ENCODE data around the gene RRP1B. TPM values are rescaled to one million over a fixed set of nuclear protein-coding genes. Genes with fewer than 3 reads are reported as not detected.

The RRP1B gene
- total and polyA plus RNA-seq, 2 of the 13 experiments (the other 11 are each of a cell fraction or from before 2014, with no cell fraction given): 16.3 to 46.2 TPM

DNA sequence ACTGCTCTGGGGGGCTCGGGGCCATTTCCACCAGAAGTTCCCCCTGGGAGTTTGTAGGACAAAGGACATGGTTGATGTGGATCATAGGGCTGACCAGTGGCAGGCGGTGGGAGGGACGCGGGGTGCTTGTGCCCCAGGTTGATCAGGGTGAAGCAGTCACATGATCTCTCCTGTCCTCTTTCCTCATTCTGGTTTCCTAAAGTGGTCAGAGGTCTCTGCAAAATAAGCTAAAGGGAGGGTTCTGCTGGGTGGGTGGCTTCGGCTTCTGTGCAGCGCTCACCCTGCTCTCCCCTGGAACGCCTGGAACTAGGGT is 68.8 kb downstream of the RRP1B start (continued):
- TF ChIP-seq ZNF772 (CRISPR knock-in tag; IDR thresholded peaks at IDR 0.05): no peak
- peak; percentile 62; the same call in 1 of the 2 replicates for TF ChIP-seq NAIF1 (CRISPR knock-in tag; IDR thresholded peaks at IDR 0.05; ENCODE audit: borderline replicate concordance)
- TF ChIP-seq, protein P1, sequence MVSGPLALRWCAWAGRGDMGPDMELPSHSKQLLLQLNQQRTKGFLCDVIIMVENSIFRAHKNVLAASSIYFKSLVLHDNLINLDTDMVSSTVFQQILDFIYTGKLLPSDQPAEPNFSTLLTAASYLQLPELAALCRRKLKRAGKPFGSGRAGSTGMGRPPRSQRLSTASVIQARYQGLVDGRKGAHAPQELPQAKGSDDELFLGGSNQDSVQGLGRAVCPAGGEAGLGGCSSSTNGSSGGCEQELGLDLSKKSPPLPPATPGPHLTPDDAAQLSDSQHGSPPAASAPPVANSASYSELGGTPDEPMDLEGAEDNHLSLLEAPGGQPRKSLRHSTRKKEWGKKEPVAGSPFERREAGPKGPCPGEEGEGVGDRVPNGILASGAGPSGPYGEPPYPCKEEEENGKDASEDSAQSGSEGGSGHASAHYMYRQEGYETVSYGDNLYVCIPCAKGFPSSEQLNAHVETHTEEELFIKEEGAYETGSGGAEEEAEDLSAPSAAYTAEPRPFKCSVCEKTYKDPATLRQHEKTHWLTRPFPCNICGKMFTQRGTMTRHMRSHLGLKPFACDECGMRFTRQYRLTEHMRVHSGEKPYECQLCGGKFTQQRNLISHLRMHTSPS (CRISPR knock-in tag; IDR thresholded peaks at IDR 0.05; ENCODE audit: low read depth): no peak; the same call in 1 of the 2 replicates
- TF ChIP-seq, protein P2, sequence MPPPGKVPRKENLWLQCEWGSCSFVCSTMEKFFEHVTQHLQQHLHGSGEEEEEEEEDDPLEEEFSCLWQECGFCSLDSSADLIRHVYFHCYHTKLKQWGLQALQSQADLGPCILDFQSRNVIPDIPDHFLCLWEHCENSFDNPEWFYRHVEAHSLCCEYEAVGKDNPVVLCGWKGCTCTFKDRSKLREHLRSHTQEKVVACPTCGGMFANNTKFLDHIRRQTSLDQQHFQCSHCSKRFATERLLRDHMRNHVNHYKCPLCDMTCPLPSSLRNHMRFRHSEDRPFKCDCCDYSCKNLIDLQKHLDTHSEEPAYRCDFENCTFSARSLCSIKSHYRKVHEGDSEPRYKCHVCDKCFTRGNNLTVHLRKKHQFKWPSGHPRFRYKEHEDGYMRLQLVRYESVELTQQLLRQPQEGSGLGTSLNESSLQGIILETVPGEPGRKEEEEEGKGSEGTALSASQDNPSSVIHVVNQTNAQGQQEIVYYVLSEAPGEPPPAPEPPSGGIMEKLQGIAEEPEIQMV (CRISPR knock-in tag; IDR thresholded peaks at IDR 0.05; ENCODE audit: low read depth): no peak
- no peak for TF ChIP-seq DNMT1 (CRISPR knock-in tag; IDR thresholded peaks at IDR 0.05)
- TF ChIP-seq EHMT2 (IDR thresholded peaks at IDR 0.05; ENCODE audit: borderline replicate concordance, low read depth, low read length): no peak
- TF ChIP-seq ZSCAN29 (CRISPR knock-in tag; conservative IDR thresholded peaks at IDR 0.05): no peak
- no peak for TF ChIP-seq HMG20B (CRISPR knock-in tag; conservative IDR thresholded peaks at IDR 0.05)
- TF ChIP-seq NFRKB (IDR thresholded peaks at IDR 0.05): no peak
- no peak for TF ChIP-seq RBM39 (IDR thresholded peaks at IDR 0.05; ENCODE audit: low read depth, low read length, poor library complexity, severe bottlenecking)
- TF ChIP-seq, protein P3, sequence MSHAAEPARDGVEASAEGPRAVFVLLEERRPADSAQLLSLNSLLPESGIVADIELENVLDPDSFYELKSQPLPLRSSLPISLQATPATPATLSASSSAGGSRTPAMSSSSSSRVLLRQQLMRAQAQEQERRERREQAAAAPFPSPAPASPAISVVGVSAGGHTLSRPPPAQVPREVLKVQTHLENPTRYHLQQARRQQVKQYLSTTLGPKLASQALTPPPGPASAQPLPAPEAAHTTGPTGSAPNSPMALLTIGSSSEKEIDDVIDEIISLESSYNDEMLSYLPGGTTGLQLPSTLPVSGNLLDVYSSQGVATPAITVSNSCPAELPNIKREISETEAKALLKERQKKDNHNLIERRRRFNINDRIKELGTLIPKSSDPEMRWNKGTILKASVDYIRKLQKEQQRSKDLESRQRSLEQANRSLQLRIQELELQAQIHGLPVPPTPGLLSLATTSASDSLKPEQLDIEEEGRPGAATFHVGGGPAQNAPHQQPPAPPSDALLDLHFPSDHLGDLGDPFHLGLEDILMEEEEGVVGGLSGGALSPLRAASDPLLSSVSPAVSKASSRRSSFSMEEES (CRISPR knock-in tag; IDR thresholded peaks at IDR 0.05): no peak
- TF ChIP-seq ZNF317 (CRISPR knock-in tag; IDR thresholded peaks at IDR 0.05): no peak
- TF ChIP-seq MIER2 (CRISPR knock-in tag; IDR thresholded peaks at IDR 0.05): no peak
- no peak for TF ChIP-seq NRL (CRISPR knock-in tag; IDR thresholded peaks at IDR 0.05; ENCODE audit: borderline replicate concordance)
- no peak for TF ChIP-seq HMG20A (CRISPR knock-in tag; IDR thresholded peaks at IDR 0.05; ENCODE audit: borderline replicate concordance)
- TF ChIP-seq ZNF598 (CRISPR knock-in tag; IDR thresholded peaks at IDR 0.05; ENCODE audit: borderline replicate concordance): no peak
- no peak for TF ChIP-seq SIX4 (CRISPR knock-in tag; IDR thresholded peaks at IDR 0.05)
- no peak for TF ChIP-seq CHCHD3 (CRISPR knock-in tag; IDR thresholded peaks at IDR 0.05)
- no peak for TF ChIP-seq TRIM24 (CRISPR knock-in tag; IDR thresholded peaks at IDR 0.05)
- TF ChIP-seq, protein P4, sequence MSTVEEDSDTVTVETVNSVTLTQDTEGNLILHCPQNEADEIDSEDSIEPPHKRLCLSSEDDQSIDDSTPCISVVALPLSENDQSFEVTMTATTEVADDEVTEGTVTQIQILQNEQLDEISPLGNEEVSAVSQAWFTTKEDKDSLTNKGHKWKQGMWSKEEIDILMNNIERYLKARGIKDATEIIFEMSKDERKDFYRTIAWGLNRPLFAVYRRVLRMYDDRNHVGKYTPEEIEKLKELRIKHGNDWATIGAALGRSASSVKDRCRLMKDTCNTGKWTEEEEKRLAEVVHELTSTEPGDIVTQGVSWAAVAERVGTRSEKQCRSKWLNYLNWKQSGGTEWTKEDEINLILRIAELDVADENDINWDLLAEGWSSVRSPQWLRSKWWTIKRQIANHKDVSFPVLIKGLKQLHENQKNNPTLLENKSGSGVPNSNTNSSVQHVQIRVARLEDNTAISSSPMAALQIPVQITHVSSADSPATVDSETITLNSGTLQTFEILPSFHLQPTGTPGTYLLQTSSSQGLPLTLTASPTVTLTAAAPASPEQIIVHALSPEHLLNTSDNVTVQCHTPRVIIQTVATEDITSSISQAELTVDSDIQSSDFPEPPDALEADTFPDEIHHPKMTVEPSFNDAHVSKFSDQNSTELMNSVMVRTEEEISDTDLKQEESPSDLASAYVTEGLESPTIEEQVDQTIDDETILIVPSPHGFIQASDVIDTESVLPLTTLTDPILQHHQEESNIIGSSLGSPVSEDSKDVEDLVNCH (CRISPR knock-in tag; IDR thresholded peaks at IDR 0.05): no peak
- TF ChIP-seq FIP1L1 (IDR thresholded peaks at IDR 0.05; ENCODE audit: borderline replicate concordance, insufficient read depth, low read depth, low read length): no peak
- TF ChIP-seq ATF7-NPFF (CRISPR knock-in tag; IDR thresholded peaks at IDR 0.05; ENCODE audit: low read depth): no peak
- TF ChIP-seq FLYWCH1 (CRISPR knock-in tag; IDR thresholded peaks at IDR 0.05): no peak
- no peak for TF ChIP-seq ZNF768 (CRISPR knock-in tag; IDR thresholded peaks at IDR 0.05)
- TF ChIP-seq ZNF326 (CRISPR knock-in tag; IDR thresholded peaks at IDR 0.05; ENCODE audit: borderline replicate concordance): no peak
